Ovary (tissue), 3 donors: ENCODE data around the gene PLK1.

Experiments used
- EP300 ChIP-seq: sonication (generic); formaldehyde crosslinking; IDR thresholded peaks from one replicate; pipeline ENCODE4 v1.6.1; 2017; ENCODE audit warnings: antibody characterized with exemption
- TF ChIP-seq, protein P1 (sequence below), 3 donors: fragments of 450-650 bp in 2 of 3; fragments of 200-600 bp in 1 of 3; IDR thresholded peaks; one replicate each; pipeline versions ENCODE4 v1.5.1 to v1.8.0; 2016 to 2022; ENCODE audit warnings: antibody characterized with exemption in 3 of 3, mild to moderate bottlenecking in 1 of 3
- donor health status: DM: no; HTN: no; CAD: no.

DNA sequence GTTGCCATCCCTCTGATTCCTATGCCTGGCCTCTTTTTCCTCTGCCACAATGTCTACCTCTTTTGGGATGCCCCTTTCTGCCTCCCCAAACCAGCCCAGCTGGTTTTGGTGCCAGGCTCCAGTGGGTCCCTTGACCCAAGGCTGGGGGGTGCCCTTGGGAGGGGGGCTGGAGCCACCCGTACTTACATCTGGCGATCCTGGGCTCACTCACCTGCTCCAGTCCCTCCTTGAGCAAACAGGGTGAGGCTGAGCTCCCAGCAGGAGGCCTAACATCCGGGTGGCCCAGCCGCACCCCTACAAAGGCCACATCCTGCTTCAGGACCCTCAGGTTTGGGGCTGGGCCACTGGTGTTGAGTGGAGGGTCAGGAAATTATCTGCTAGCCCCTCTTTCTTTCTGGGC lies 33.1 kb downstream of the PLK1 start:
- TF ChIP-seq, protein P1, sequence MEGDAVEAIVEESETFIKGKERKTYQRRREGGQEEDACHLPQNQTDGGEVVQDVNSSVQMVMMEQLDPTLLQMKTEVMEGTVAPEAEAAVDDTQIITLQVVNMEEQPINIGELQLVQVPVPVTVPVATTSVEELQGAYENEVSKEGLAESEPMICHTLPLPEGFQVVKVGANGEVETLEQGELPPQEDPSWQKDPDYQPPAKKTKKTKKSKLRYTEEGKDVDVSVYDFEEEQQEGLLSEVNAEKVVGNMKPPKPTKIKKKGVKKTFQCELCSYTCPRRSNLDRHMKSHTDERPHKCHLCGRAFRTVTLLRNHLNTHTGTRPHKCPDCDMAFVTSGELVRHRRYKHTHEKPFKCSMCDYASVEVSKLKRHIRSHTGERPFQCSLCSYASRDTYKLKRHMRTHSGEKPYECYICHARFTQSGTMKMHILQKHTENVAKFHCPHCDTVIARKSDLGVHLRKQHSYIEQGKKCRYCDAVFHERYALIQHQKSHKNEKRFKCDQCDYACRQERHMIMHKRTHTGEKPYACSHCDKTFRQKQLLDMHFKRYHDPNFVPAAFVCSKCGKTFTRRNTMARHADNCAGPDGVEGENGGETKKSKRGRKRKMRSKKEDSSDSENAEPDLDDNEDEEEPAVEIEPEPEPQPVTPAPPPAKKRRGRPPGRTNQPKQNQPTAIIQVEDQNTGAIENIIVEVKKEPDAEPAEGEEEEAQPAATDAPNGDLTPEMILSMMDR (IDR thresholded peaks at IDR 0.05), result no peak
- TF ChIP-seq EP300, result no peak
